ENCODE measurements around the gene TSR3.
A peak's percentile ranks its signal among the peaks of the same experiment; 100 is the strongest.

Gene TSR3

GRCh38 chr16:1354815-1355540 is 3.3 kb upstream of the TSR3 start:
- no peak for DNase-seq (ENCODE audit: low read depth in 3 of 3)

- DNase-seq (ENCODE audit: low read depth in 3 of 3) = no peak
Observed at GRCh38 chr16:1351215-1351581, 480 bp downstream of the TSR3 start.

DNA sequence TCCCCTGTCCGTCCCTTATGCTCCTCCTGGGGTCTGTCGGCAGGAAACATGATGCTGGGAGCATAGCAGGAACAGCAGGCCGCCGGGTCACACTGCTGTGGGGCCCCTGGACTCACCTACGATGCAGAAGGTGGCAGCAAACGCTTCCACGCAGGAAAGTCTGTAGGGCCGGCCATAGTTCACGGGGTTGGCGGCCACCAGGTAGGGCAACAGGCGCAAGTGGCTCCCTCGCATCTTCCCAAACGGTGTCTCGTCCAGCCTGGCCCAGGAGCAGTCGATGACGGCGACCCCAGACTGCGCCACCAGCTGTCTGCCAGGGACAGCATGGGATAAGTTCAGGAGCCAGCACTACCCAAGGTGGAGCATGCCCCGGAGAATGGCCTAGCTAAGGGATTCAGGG is 987 bp downstream of the TSR3 start:
- DNase-seq (ENCODE audit: low read depth in 3 of 3) = no peak

GRCh38 chr16:1349951-1350350 is 1.7 kb downstream of the TSR3 start:
- no peak for DNase-seq (ENCODE audit: low read depth in 3 of 3)

DNA sequence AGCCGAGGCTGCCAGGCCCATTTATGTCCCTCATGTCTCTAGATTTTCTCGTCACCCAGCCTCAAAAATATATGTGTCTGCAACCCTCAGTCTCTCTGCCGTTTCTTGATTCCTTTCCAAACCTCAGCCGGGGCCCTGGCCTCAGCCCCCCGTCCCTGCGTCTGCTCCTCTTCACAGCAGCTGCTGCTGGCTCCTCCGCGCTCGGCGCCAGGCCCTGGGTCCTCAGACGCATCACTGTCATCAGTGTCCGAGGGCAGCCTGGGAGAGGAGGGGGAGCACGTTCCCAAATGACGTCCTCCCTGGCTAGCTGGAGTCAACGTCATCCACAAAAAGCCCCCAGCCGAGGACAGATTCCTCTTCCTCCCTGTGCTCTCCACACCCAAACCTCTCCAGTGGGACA is 2.3 kb downstream of the TSR3 start:
- DNase-seq (ENCODE audit: low read depth in 3 of 3) = no peak

GRCh38 chr16:1348926-1349325 is 2.8 kb downstream of the TSR3 start:
- no peak for DNase-seq (ENCODE audit: low read depth in 3 of 3)

DNA sequence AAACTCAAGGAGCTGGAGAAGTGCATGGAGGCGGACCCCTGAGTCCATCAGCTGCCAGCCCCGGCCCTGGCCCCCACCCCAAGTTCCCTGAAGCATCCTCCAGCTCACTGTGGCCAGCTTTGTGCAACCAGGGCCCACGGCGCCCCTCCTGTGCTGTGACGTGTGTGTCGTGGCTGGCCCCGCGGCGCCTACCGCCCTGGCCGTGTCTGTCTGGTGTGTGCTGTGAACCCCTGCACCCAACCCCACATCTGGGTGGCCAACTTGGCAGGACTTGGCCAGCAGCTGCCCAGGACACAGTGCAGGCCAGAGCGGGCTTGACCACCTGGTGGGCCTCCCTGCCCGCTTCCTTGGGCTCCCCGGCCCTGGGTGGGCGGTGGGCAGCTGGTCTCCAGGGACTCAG is 3.2 kb downstream of the TSR3 start:
- no peak for DNase-seq (ENCODE audit: low read depth in 3 of 3)

GRCh38 chr16:1347962-1348361 is 3.7 kb downstream of the TSR3 start:
- DNase-seq (ENCODE audit: low read depth in 3 of 3) = no peak

GRCh38 chr16:1347286-1347855 is 4.3 kb downstream of the TSR3 start:
- DNase-seq (ENCODE audit: low read depth in 3 of 3) = no peak

GRCh38 chr16:1346422-1347285 is 5.0 kb downstream of the TSR3 start:
- DNase-seq (ENCODE audit: low read depth in 3 of 3) = no peak

DNA sequence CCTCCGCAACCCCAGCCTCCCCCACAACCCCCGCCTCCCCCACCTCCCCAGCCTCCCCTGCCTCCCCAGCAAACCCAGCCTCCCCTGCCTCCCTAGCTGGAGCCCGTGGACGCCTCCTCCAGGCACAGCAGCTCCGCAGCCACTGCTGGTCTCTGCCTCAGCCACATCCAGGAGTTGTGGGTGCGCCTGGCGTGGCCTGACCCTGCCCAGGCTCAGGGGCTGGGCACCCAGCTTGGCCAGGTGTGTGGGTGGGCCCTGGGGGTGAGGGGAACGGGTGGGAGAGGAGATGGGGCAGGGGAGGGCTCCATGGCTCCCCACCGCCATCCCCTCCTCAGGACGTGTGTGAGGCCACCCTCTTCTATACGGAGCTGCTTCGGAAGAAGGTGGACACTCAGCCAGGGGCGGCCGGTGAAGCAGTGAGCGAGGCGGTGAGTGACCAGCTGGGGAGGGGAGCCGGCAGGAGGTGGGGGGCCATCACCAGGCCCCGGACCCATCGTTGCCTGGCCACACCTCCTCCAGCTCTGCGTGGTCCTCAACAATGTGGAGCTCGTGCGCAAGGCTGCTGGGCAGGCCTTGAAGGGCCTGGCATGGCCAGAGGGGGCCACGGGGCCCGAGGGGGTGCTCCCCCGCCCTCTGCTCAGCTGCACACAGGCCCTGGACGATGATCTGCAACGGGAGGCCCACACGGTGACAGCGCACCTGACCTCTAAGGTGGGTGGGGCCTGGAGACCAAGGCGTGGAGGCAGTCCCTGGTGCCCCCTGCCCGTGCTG is 5.8 kb downstream of the TSR3 start:
- DNase-seq (ENCODE audit: low read depth in 3 of 3) = no peak

GRCh38 chr16:1345087-1345486 is 6.6 kb downstream of the TSR3 start:
- DNase-seq (ENCODE audit: low read depth in 3 of 3) = no peak

GRCh38 chr16:1344499-1344898 is 7.2 kb downstream of the TSR3 start:
- DNase-seq (ENCODE audit: low read depth in 3 of 3) = no peak

- DNase-seq (ENCODE audit: low read depth in 3 of 3) = no peak
Observed at GRCh38 chr16:1343428-1344242, 8.0 kb downstream of the TSR3 start.

DNA sequence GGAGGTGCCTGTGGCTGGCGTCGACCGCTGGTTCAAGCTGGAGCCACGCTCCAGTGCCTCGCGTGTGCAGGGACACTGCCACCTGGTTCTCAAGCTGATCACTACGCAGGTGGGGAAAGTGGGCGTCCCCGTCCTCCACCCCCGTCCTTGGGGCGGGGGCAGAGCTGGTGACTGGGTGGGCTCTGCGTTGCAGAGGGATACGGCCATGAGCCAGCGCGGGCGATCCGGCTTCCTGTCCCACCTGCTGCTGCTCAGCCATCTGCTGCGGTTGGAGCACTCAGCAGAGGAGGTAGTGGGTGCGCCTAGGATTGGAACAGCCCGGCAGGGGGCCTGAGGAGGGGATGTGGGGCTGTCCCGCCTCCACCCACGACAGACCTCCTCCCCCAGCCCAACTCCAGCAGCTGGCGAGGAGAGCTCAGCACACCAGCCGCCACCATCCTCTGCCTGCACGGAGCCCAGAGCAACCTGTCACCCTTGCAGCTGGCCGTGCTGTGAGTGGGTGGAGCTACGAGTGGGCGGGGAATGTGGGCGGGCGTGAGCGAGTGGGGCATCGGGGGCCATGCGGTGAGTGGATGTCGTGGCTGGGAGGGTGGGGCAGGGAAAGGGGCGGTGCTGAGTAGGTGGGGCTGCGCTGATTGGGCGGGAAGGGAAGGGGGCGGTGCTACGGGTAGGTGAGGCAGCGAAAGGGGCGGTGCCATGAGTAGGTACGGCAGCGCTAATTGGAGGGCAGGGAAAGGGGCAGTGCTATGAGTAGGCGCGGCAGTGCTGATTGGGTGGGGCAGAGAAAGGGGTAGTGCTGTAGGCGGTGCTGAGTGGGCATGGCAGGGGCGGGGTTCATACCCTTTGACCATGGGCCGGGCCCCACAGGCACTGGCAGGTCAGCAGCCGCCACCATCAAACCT is 8.9 kb downstream of the TSR3 start:
- peak; percentile 77 to 93 (median 91) for DNase-seq (ENCODE audit: low read depth in 3 of 3)

- no peak for DNase-seq (ENCODE audit: low read depth in 3 of 3)
Observed at GRCh38 chr16:1341495-1342420, 9.9 kb downstream of the TSR3 start.

DNA sequence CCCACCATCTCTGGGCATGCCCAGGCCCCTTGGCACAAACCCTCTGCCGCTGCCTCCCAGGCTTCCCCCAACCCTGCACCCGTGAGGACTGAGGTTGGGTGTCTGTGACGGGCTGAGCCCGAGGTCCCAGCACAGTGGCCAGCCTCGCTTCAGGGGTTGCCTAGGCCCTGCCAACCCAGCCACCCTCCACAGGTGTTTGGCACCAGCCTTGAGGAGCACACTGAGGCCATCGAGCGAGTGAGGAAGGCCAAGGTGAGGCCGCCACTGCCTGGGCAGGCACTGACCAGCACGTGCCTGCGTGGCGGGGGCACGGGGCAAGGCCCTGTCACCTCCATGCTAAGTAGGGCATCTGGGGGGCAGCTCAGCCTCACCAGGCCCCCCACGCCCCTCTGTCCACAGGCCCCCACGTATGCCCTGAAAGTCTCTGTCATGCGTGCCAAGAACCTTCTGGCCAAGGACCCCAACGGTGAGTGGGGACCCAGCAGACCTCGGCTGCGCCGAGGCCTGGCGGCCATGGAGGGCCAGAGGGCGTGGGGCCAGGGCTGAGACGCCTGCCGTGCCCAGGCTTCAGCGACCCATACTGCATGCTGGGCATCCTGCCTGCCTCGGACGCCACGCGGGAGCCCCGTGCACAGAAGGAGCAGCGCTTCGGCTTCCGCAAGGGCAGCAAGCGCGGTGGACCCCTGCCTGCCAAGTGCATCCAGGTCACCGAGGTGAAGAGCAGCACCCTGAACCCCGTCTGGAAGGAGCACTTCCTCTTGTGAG is 10.8 kb downstream of the TSR3 start:
- DNase-seq (ENCODE audit: low read depth in 3 of 3) = no peak

Data from stimulated activated CD4-positive, alpha-beta T cell treated with anti-CD3 and anti-CD28 coated beads, TNF-alpha, amount 100 ng/mL, for 48 hours (primary cell).